Karpas-422 (cell line): ENCODE measurements around the gene NOX5. TPM values are rescaled to one million over a fixed set of nuclear protein-coding genes. Genes with fewer than 3 reads are reported as not detected.

Experiments used
- DNase-seq: peaks from one replicate; pipeline ENCODE4 v3.0.0-alpha.2; 2015
- H2AFZ ChIP-seq: fragments of 200-600 bp; sonication (generic); 2 replicates; pipeline ENCODE4 v1.6.1; 2014; ENCODE audit warnings: antibody characterized with exemption, low read length, mixed read lengths
- H3K27ac ChIP-seq: fragments of 200-600 bp; sonication (generic); 2 replicates; pipeline ENCODE4 v1.5.1; 2014; ENCODE audit warnings: mild to moderate bottlenecking, low read length, moderate library complexity
- H3K27me3 ChIP-seq: fragments of 200-600 bp; sonication (generic); 2 replicates; pipeline ENCODE4 v1.6.1; 2014; ENCODE audit warnings: low read length, mixed read lengths
- H3K36me3 ChIP-seq: fragments of 200-600 bp; sonication (generic); 2 replicates; pipeline ENCODE4 v1.6.1; 2014; ENCODE audit warnings: low read length, mixed read lengths; ENCODE audit not compliant: insufficient read depth
- H3K4me1 ChIP-seq: fragments of 200-600 bp; sonication (generic); 2 replicates; pipeline ENCODE4 v1.6.1; 2014; ENCODE audit warnings: mild to moderate bottlenecking, low read length, mixed read lengths
- H3K4me2 ChIP-seq: fragments of 200-600 bp; sonication (generic); 2 replicates; pipeline ENCODE4 v1.6.1; 2014; ENCODE audit warnings: low read length, low read depth, mild to moderate bottlenecking; ENCODE audit not compliant: poor library complexity, severe bottlenecking
- H3K4me3 ChIP-seq: fragments of 200-600 bp; sonication (generic); 2 replicates; pipeline ENCODE4 v1.5.1; 2014; ENCODE audit warnings: mild to moderate bottlenecking, antibody characterized with exemption, low read length, mixed read lengths
- H3K79me2 ChIP-seq: fragments of 200-600 bp; sonication (generic); 2 replicates; pipeline ENCODE4 v1.6.1; 2014; ENCODE audit warnings: mild to moderate bottlenecking, low read length, mixed read lengths
- H3K9ac ChIP-seq: fragments of 200-600 bp; sonication (generic); 2 replicates; pipeline ENCODE4 v1.6.0; 2014; ENCODE audit warnings: low read length
- H3K9me2 ChIP-seq: fragments of 200-600 bp; sonication (generic), shearing (Covaris generic); replicated peaks from 2 replicates; pipeline ENCODE4 v1.6.0; 2014; ENCODE audit warnings: mild to moderate bottlenecking, low read length, moderate library complexity; ENCODE audit not compliant: insufficient read depth
- H3K9me3 ChIP-seq: fragments of 300-700, 200-600 bp; sonication (generic); 2 replicates; pipeline ENCODE4 v1.6.1; 2014; ENCODE audit warnings: low read length, mixed read lengths
- H4K20me1 ChIP-seq: fragments of 200-600 bp; sonication (generic); 2 replicates; pipeline ENCODE4 v1.6.1; 2014; ENCODE audit warnings: mild to moderate bottlenecking, antibody characterized with exemption, low read length, low read depth; ENCODE audit not compliant: insufficient read depth
- total RNA-seq: library from RNA; depleted of rRNA; stranded (reverse); fragments of >200 nt; shearing (Covaris generic); gene quantifications from 2 replicates; pipeline ENCODE4 v1.2.3, GENCODE V29; 2014; ENCODE audit warnings: low replicate concordance

Gene NOX5
- total RNA-seq, 1 experiment from 2014 or later = not detected

GRCh38 chr15:69016021-69016595 is 1.6 kb downstream of the NOX5 start:
- Histone ChIP-seq H3K4me2 (no peak overlapping the region), H3K79me2 (no peaks in the 10 kb centered on the region), H3K27ac (no peak overlapping the region), H3K9me3 (no peaks in the 10 kb centered on the region), H3K9ac (no peak overlapping the region), H2AFZ (no peak overlapping the region), H3K9me2 (no peaks in the 10 kb centered on the region), H3K4me3 (no peak overlapping the region), H4K20me1 (no peaks in the 10 kb centered on the region), H3K4me1 (no peaks in the 10 kb centered on the region), H3K36me3 (no peaks in the 10 kb centered on the region), H3K27me3 (no peaks in the 10 kb centered on the region)
- DNase-seq = no peak

- H3K9ac ChIP-seq = no peak overlapping the region
- H3K4me1 ChIP-seq = no peaks in the 10 kb centered on the region
- H3K27me3 ChIP-seq = no peaks in the 10 kb centered on the region
- no peak for DNase-seq
- no peaks in the 10 kb centered on the region for H3K36me3 ChIP-seq
- H3K4me3 ChIP-seq = no peak overlapping the region
- no peak overlapping the region for H3K4me2 ChIP-seq
- no peaks in the 10 kb centered on the region for H3K79me2 ChIP-seq
- H3K9me2 ChIP-seq = no peaks in the 10 kb centered on the region
- H4K20me1 ChIP-seq = no peaks in the 10 kb centered on the region
- H3K9me3 ChIP-seq = no peaks in the 10 kb centered on the region
- no peak overlapping the region for H3K27ac ChIP-seq
- H2AFZ ChIP-seq = no peak overlapping the region
These were observed 3.5 kb downstream of the NOX5 start for GRCh38 chr15:69017978-69018377.

DNA sequence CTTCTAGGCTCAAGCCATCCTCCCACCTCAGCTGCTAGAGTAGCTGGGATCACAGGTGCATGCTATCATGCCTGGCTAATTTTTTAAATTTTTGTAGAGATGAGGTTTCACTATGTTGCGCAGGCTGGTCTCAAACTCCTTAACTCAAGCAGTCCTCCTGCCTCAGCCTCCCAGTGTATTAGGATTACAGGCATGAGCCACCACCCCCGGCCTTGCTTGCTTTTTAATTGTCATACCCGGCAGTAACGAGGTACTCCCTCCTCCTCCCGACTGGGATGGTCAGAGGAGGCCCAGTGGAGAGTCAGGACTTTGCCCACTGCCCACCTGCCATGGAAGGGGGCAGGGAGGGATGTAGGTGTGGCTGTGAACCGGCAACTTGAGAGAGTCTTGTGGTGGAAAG is 4.5 kb downstream of the NOX5 start:
- Histone ChIP-seq H3K9me3 (no peaks in the 10 kb centered on the region), H3K9me2 (no peaks in the 10 kb centered on the region), H3K4me1 (no peaks in the 10 kb centered on the region), H3K79me2 (no peaks in the 10 kb centered on the region), H3K4me3 (no peak overlapping the region), H3K27ac (no peak overlapping the region), H2AFZ (no peak overlapping the region), H3K9ac (no peak overlapping the region), H3K4me2 (no peak overlapping the region), H3K27me3 (no peaks in the 10 kb centered on the region), H4K20me1 (no peaks in the 10 kb centered on the region), H3K36me3 (no peaks in the 10 kb centered on the region)
- DNase-seq = no peak

DNA sequence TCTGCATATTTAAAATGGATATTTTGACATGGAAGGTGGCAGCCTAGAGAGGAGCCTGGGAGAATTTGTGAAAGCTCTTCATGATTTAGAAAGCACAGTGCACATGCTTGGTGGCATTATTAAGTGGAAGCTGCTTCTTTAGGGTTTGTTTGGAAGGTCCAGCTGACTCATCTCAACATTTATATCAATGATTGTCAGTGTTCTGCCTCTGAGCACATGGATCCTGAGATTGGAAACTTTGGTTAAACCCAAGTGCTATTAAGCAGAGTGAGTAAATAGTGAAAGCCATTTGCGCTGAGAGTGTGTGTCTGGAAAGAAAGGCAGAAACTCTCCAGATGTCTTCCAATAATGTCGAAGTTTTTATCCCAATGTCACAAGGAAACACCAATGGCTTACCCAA is 7.4 kb downstream of the NOX5 start:
- no peak overlapping the region for H3K27ac ChIP-seq
- no peaks in the 10 kb centered on the region for H3K9me2 ChIP-seq
- H3K27me3 ChIP-seq = no peaks in the 10 kb centered on the region
- no peaks in the 10 kb centered on the region for H3K79me2 ChIP-seq
- H3K4me2 ChIP-seq = no peak overlapping the region
- no peaks in the 10 kb centered on the region for H4K20me1 ChIP-seq
- no peak overlapping the region for H3K4me3 ChIP-seq
- no peak for DNase-seq
- H3K36me3 ChIP-seq = no peaks in the 10 kb centered on the region
- no peak overlapping the region for H3K9ac ChIP-seq
- no peaks in the 10 kb centered on the region for H3K9me3 ChIP-seq
- H3K4me1 ChIP-seq = no peaks in the 10 kb centered on the region
- H2AFZ ChIP-seq = no peak overlapping the region

GRCh38 chr15:69025320-69025719 is 10.8 kb downstream of the NOX5 start:
- no peak overlapping the region for H2AFZ ChIP-seq
- H3K9me2 ChIP-seq = no peaks in the 10 kb centered on the region
- no peaks in the 10 kb centered on the region for H4K20me1 ChIP-seq
- H3K27ac ChIP-seq = no peak overlapping the region
- H3K36me3 ChIP-seq = no peaks in the 10 kb centered on the region
- no peaks in the 10 kb centered on the region for H3K9me3 ChIP-seq
- no peak for DNase-seq
- H3K27me3 ChIP-seq = no peaks in the 10 kb centered on the region
- H3K9ac ChIP-seq = no peak overlapping the region
- no peak overlapping the region for H3K4me2 ChIP-seq
- no peaks in the 10 kb centered on the region for H3K79me2 ChIP-seq
- H3K4me1 ChIP-seq = no peaks in the 10 kb centered on the region
- no peak overlapping the region for H3K4me3 ChIP-seq

DNA sequence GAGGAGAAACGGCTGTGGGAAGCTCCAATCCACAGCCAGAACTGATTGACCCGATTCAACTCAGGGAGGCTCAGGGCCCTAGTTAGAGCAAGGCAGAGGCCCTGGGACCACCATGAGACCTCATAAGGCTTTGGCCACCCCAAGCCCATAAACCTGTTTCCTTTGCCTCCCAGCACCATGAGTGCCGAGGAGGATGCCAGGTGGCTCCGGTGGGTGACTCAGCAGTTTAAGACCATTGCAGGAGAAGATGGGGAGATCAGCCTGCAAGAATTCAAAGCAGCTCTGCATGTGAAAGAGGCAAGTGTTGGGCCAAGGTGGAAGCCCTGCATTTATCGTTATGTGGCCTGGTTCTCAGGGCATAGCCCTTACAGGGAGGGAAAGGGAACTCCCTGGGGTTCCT is 11.9 kb downstream of the NOX5 start:
- Histone ChIP-seq H2AFZ (no peak overlapping the region), H3K27ac (no peak overlapping the region)

GRCh38 chr15:69027976-69028518 is 13.6 kb downstream of the NOX5 start:
- Histone ChIP-seq H3K79me2 (no peaks in the 10 kb centered on the region), H2AFZ (no peak overlapping the region), H3K4me1 (no peaks in the 10 kb centered on the region), H3K4me2 (no peak overlapping the region), H3K4me3 (no peak overlapping the region), H3K9ac (no peak overlapping the region), H4K20me1 (no peaks in the 10 kb centered on the region), H3K9me3 (no peaks in the 10 kb centered on the region), H3K27ac (no peak overlapping the region), H3K27me3 (no peaks in the 10 kb centered on the region), H3K9me2 (no peaks in the 10 kb centered on the region), H3K36me3 (no peaks in the 10 kb centered on the region)
- no peak for DNase-seq

More for the DNA sequence above, 11.9 kb downstream of the NOX5 start:
- no peak overlapping the region for H3K4me2 ChIP-seq
- no peaks in the 10 kb centered on the region for H3K79me2 ChIP-seq
- no peaks in the 10 kb centered on the region for H3K9me3 ChIP-seq
- H4K20me1 ChIP-seq = no peaks in the 10 kb centered on the region
- H3K4me1 ChIP-seq = no peaks in the 10 kb centered on the region
- DNase-seq = no peak
- no peaks in the 10 kb centered on the region for H3K27me3 ChIP-seq
- H3K9me2 ChIP-seq = no peaks in the 10 kb centered on the region
- H3K36me3 ChIP-seq = no peaks in the 10 kb centered on the region
- no peak overlapping the region for H3K4me3 ChIP-seq
- no peak overlapping the region for H3K9ac ChIP-seq

DNA sequence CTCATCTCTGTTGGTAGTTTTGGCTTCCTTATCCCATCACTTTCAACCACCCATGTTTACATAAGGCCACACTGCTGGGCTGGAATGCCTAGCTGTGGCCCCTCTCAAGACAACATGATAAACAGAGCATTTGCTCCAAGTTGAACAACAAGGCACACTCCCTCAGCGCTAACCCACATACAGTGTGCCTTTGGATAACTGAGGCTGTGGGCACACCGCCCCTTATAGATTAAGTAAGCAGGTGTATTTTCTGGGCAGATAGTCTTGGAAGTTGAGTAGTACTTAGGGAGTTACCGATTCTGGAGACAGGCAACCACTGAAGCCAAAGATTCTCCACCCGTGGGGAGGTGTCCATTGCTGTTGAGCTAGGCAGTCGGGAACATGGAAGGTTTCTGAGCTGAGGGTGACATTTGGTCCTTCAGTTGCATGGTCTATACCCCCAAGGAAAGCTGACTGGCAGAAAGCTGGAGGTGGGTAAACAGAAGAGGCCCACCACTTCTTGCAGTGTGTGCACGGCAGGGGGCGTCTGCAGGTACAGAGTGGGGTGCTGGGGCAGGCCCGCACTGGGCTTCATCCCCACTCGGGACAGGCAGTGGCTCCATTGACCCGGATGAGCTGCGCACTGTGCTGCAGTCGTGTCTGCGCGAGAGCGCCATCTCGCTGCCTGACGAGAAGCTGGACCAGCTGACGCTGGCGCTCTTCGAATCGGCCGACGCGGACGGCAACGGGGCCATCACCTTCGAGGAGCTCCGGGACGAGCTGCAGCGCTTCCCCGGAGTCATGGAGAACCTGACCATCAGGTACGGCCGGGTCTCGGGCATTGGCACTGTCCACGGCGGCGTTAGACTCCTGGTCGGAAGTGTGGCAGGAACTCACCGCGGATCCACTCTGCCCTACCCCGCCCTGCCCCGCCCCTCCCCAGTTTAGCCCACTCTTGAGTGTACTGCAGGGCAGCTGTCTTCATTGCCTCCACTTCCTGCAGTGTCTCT is 16.8 kb downstream of the NOX5 start:
- Histone ChIP-seq H3K4me3 (no peak overlapping the region), H2AFZ (no peak overlapping the region), H3K27ac (no peak overlapping the region), H3K4me1 (no peaks in the 10 kb centered on the region), H3K9me3 (no peaks in the 10 kb centered on the region), H3K9ac (no peak overlapping the region), H3K79me2 (no peaks in the 10 kb centered on the region), H3K9me2 (no peaks in the 10 kb centered on the region), H3K4me2 (no peak overlapping the region), H3K36me3 (no peaks in the 10 kb centered on the region), H4K20me1 (no peaks in the 10 kb centered on the region), H3K27me3 (no peaks in the 10 kb centered on the region)
- no peak for DNase-seq
